Caco-2 (cell line): ENCODE data around the gene KLHL33. TPM values are rescaled to one million over a fixed set of nuclear protein-coding genes. Genes with fewer than 3 reads are reported as not detected.
A peak's percentile ranks its signal among the peaks of the same experiment; 100 is the strongest.

Experiments used
- BruUV-seq: library from RNA; stranded (reverse); fragments of 400-500 nt; replicated peaks from 2 replicates; lab custom pipeline; 2021; lab: Mats Ljungman, UMichigan
- CTCF ChIA-PET: fragments of 300-600 bp; sonication (Branson Sonifier 250); formaldehyde crosslinking; loops from one replicate; lab custom pipeline; 2022; ENCODE audit warnings: antibody characterized with exemption; lab: Charles Lee
- POLR2A ChIA-PET: fragments of 300-600 bp; sonication (Branson Sonifier 250); formaldehyde crosslinking; loops from one replicate; lab custom pipeline; 2022; ENCODE audit warnings: antibody characterized with exemption; lab: Charles Lee
- DNase-seq, 2 experiments: peaks; one replicate each; pipeline versions ENCODE4 v3.0.0 to v3.0.0-alpha.2; 2020 to 2022
- H3K27me3 ChIP-seq: replicated peaks from 2 replicates; pipeline ENCODE4 v1.6.0; 2011; ENCODE audit warnings: low read length; ENCODE audit not compliant: control insufficient read depth, insufficient read depth
- H3K36me3 ChIP-seq: 2 replicates; pipeline ENCODE4 v1.5.1; 2011; ENCODE audit warnings: low read length; ENCODE audit not compliant: control insufficient read depth, insufficient read depth
- H3K4me1 ChIP-seq: fragments of 250-450 bp; sonication (Bioruptor Pico); 2 replicates; pipeline ENCODE4 v1.5.1; 2020; ENCODE audit warnings: mild to moderate bottlenecking
- H3K4me3 ChIP-seq: 2 replicates; pipeline ENCODE4 v1.5.1; 2011; ENCODE audit warnings: low read depth, mild to moderate bottlenecking, control low read depth, low read length
- H3K9me3 ChIP-seq: fragments of 250-450 bp; sonication (Bioruptor Pico); 2 replicates; pipeline ENCODE4 v1.5.1; 2020; ENCODE audit warnings: mild to moderate bottlenecking, moderate library complexity
- H3K27ac Mint-ChIP-seq: one replicate; pipeline ENCODE4 v1.8.0; 2022; ENCODE audit warnings: mixed read lengths; ENCODE audit not compliant: unreplicated experiment
- H3K27me3 Mint-ChIP-seq: one replicate; pipeline ENCODE4 v1.8.0; 2022; ENCODE audit warnings: mixed read lengths; ENCODE audit not compliant: insufficient read depth, unreplicated experiment
- H3K36me3 Mint-ChIP-seq: one replicate; pipeline ENCODE4 v1.8.0; 2022; ENCODE audit warnings: mild to moderate bottlenecking, mixed read lengths; ENCODE audit not compliant: insufficient read depth, unreplicated experiment
- H3K4me1 Mint-ChIP-seq: one replicate; pipeline ENCODE4 v1.8.0; 2022; ENCODE audit warnings: low read depth, mixed read lengths; ENCODE audit not compliant: unreplicated experiment
- H3K4me3 Mint-ChIP-seq: one replicate; pipeline ENCODE4 v1.8.0; 2022; ENCODE audit warnings: mild to moderate bottlenecking, moderate library complexity, mixed read lengths; ENCODE audit not compliant: unreplicated experiment
- H3K9me3 Mint-ChIP-seq: one replicate; pipeline ENCODE4 v1.8.0; 2022; ENCODE audit warnings: mixed read lengths; ENCODE audit not compliant: unreplicated experiment
- CTCF ChIP-seq, 2 experiments: fragments of 200-600 bp in 1 of 2; IDR thresholded peaks; 1 replicate in 1 of 2; 2 replicates in 1 of 2; pipeline versions ENCODE4 v1.5.1 to v1.8.0; 2011 to 2022; ENCODE audit warnings: antibody characterized with exemption in 1 of 2, control low read depth in 1 of 2, inconsistent platforms in 1 of 2, low read depth in 1 of 2, low read length in 1 of 2, mild to moderate bottlenecking in 1 of 2, moderate library complexity in 1 of 2; ENCODE audit not compliant: insufficient read depth in 1 of 2, severe bottlenecking in 1 of 2, unreplicated experiment in 1 of 2
- intact Hi-C: fragments of 100-400 bp; cut with micrococcal nuclease; formaldehyde crosslinking; loops from one replicate; pipeline ENCODE4 v1.10.0; 2022; ENCODE audit not compliant: unreplicated experiment
- total RNA-seq: library from RNA; stranded (reverse); gene quantifications from 2 replicates; pipeline ENCODE4 v1.2.3, GENCODE V29; 2022

Gene KLHL33
- total RNA-seq, 1 experiment from 2014 or later = not detected

GRCh38 chr14:20412876-20413743, 22.9 kb downstream of the KLHL33 start, which contains the start of gene TEP1:
Gene TEP1 (minus strand): TSS chr14:20413501. CDS start chr14:20408439, 5,062 bp downstream.
- BruUV-seq = no TSS peak
- Mint-ChIP-seq H3K27me3 (no peaks in the 10 kb centered on the region), H3K9me3 (no peaks in the 10 kb centered on the region), H3K27ac (peak within 1 kb of the TSS; percentile 93), H3K4me3 (peak within 1 kb of the TSS; percentile 97), H3K36me3 (peaks cover 6% of the 10 kb centered on the region), H3K4me1 (peaks cover 18% of the 10 kb centered on the region)
- H3K36me3 ChIP-seq = no peaks in the 10 kb centered on the region
- H3K4me3 ChIP-seq = peak within 1 kb of the TSS; percentile 97
- POLR2A ChIA-PET = interaction anchor here (0.6 to 2.0 kb wide), 8 partner anchors 42 to 167 kb away, joined by 3 to 11 read pairs (median 5); partner anchors contain the start of genes APEX1, OSGEP, PARP2 and PIP4P1
- no peaks in the 10 kb centered on the region for H3K9me3 ChIP-seq
- intact Hi-C loops = loop anchor here (1.0 to 10.0 kb wide), 3 partner anchors 56 to 194 kb away; partner anchors contain the start of gene PNP
- peak; percentile 85 to 88 for DNase-seq
- peaks cover 30% of the 10 kb centered on the region for H3K4me1 ChIP-seq
- CTCF ChIA-PET = interaction anchor here (0.6 kb wide), 1 partner anchor 245 kb away, joined by 3 read pairs; no protein-coding TSS in a partner anchor
- TF ChIP-seq CTCF (IDR thresholded peaks at IDR 0.05; ENCODE audit: insufficient read depth in 1 of 2, low read depth in 1 of 2, low read length in 1 of 2, severe bottlenecking in 1 of 2, unreplicated experiment in 1 of 2) = no peak
- no peaks in the 10 kb centered on the region for H3K27me3 ChIP-seq

DNA sequence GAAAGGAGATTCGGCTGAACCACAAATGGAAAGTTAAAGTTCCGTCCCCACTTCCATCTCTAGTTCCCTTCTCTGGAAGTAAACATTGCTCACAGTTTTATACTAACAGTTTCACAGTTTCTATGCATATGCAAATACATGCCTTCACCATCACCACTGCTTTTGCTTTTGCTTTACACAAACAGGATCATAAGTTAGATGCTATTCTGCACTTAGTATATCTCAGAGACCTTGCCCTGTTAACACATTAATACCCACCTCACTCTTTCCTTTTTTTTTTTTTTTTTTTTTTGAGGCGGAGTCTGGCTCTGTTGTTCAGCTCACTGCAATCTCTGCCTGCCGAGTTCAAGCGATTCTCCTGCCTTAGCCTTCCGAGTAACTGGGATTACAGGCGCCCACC, 23.6 kb downstream of the KLHL33 start:
- Histone ChIP-seq H3K9me3 (no peaks in the 10 kb centered on the region), H3K4me3 (peak overlapping the region; percentile 97), H3K27me3 (no peaks in the 10 kb centered on the region), H3K4me1 (peaks cover 23% of the 10 kb centered on the region), H3K36me3 (no peaks in the 10 kb centered on the region)
- DNase-seq = no peak
- intact Hi-C loops = loop anchor here (2.0 to 10.0 kb wide), 2 partner anchors 132 to 194 kb away; no protein-coding TSS in a partner anchor
- H3K4me3 Mint-ChIP-seq = peak overlapping the region; percentile 97
- TF ChIP-seq CTCF (IDR thresholded peaks at IDR 0.05; ENCODE audit: insufficient read depth in 1 of 2, low read depth in 1 of 2, low read length in 1 of 2, severe bottlenecking in 1 of 2, unreplicated experiment in 1 of 2) = no peak
- peaks cover 14% of the 10 kb centered on the region for H3K4me1 Mint-ChIP-seq
- TSS peak; percentile 54 for BruUV-seq
- peaks cover 9% of the 10 kb centered on the region for H3K36me3 Mint-ChIP-seq
- CTCF ChIA-PET = interaction anchor here (0.6 kb wide), 1 partner anchor 246 kb away, joined by 3 read pairs; no protein-coding TSS in a partner anchor
- POLR2A ChIA-PET = interaction anchor here (0.6 to 2.0 kb wide), 6 partner anchors 43 to 168 kb away, joined by 3 to 11 read pairs (median 7); partner anchors contain the start of genes APEX1, OSGEP, PARP2 and PIP4P1
- H3K27ac Mint-ChIP-seq = peak overlapping the region; percentile 93
- H3K9me3 Mint-ChIP-seq = no peaks in the 10 kb centered on the region
- H3K27me3 Mint-ChIP-seq = no peaks in the 10 kb centered on the region

GRCh38 chr14:20409226-20409625, 26.7 kb downstream of the KLHL33 start:
- BruUV-seq = no TSS peak
- POLR2A ChIA-PET = no interaction called here
- H3K36me3 Mint-ChIP-seq = peaks cover 21% of the 10 kb centered on the region

More at GRCh38 chr14:20409226-20409625, 26.7 kb downstream of the KLHL33 start:
- DNase-seq = no peak
- H3K4me1 ChIP-seq = peaks cover 4% of the 10 kb centered on the region; the same call in 1 of the 2 replicates
- H3K4me3 ChIP-seq = no peak overlapping the region
- H3K27me3 ChIP-seq = no peaks in the 10 kb centered on the region
- no peak overlapping the region for H3K27ac Mint-ChIP-seq
- H3K36me3 ChIP-seq = no peaks in the 10 kb centered on the region; the same call in 1 of the 2 replicates
- H3K9me3 Mint-ChIP-seq = no peaks in the 10 kb centered on the region
- no peak overlapping the region for H3K4me3 Mint-ChIP-seq
- H3K9me3 ChIP-seq = no peaks in the 10 kb centered on the region
- intact Hi-C loops = no loop called here
- peaks cover 7% of the 10 kb centered on the region for H3K4me1 Mint-ChIP-seq
- CTCF ChIA-PET = no interaction called here
- no peaks in the 10 kb centered on the region for H3K27me3 Mint-ChIP-seq
- no peak for TF ChIP-seq CTCF (IDR thresholded peaks at IDR 0.05; ENCODE audit: insufficient read depth in 1 of 2, low read depth in 1 of 2, low read length in 1 of 2, severe bottlenecking in 1 of 2, unreplicated experiment in 1 of 2)
